AG09319 (cell line): Measurements from ENCODE around the gene ENG.

ENCODE experiments used
- DNase-seq: peaks from one replicate; pipeline ENCODE4 v3.0.0-alpha.2; 2010; ENCODE audit warnings: low read depth; ENCODE audit errors: extremely low read depth
- CTCF ChIP-seq: IDR thresholded peaks from 2 replicates; pipeline ENCODE4 v1.5.1; 2011; ENCODE audit warnings: low read depth, mild to moderate bottlenecking, inconsistent platforms, low read length, moderate library complexity

Gene ENG

GRCh38 chr9:127895811-127896210 is 41.4 kb upstream of the ENG start:
- DNase-seq = no peak
- no peak for TF ChIP-seq CTCF

- no peak for DNase-seq
- TF ChIP-seq CTCF = no peak
Observed at GRCh38 chr9:127893392-127893791, 38.9 kb upstream of the ENG start.

- TF ChIP-seq CTCF = no peak
- no peak for DNase-seq
Observed at GRCh38 chr9:127892831-127893230, 38.4 kb upstream of the ENG start.

GRCh38 chr9:127890053-127890452 is 35.6 kb upstream of the ENG start:
- DNase-seq = no peak
- no peak for TF ChIP-seq CTCF

- DNase-seq = no peak
- no peak; the same call in 1 of the 2 replicates for TF ChIP-seq CTCF
Observed at GRCh38 chr9:127887792-127888191, 33.3 kb upstream of the ENG start.

- no peak for DNase-seq
- no peak for TF ChIP-seq CTCF
Observed at GRCh38 chr9:127886401-127886972, 32.0 kb upstream of the ENG start.

- TF ChIP-seq CTCF = no peak
- DNase-seq = no peak
Observed at GRCh38 chr9:127885508-127886281, 31.2 kb upstream of the ENG start.
